HEK293T (cell line): ENCODE measurements around the gene PRKD2.

Source experiments
- CTCF ChIA-PET: fragments of 350-600 bp; formaldehyde crosslinking; extraction: SDS; loops from one replicate; lab custom pipeline; 2021; ENCODE audit warnings: antibody characterized with exemption, inconsistent platforms; lab: Yijun Ruan, JAX
- POLR2A ChIA-PET: fragments of 350-600 bp; formaldehyde crosslinking; extraction: SDS; loops from one replicate; lab custom pipeline; 2020; ENCODE audit warnings: antibody characterized with exemption, inconsistent platforms; lab: Yijun Ruan, JAX
- DNase-seq: peaks from one replicate; pipeline ENCODE4 v3.0.0; 2012; ENCODE audit warnings: mixed read lengths; ENCODE audit errors: extremely low spot score
- ARNT ChIP-seq: fragments of 450-650 bp; IDR thresholded peaks from 2 replicates; pipeline ENCODE4 v1.6.1; 2017; ENCODE audit warnings: mild to moderate bottlenecking
- BHLHE40 ChIP-seq: fragments of 450-650 bp; IDR thresholded peaks from 2 replicates; pipeline ENCODE4 v1.6.1; 2016; ENCODE audit warnings: mild to moderate bottlenecking, moderate library complexity, borderline replicate concordance
- CTBP1 ChIP-seq: fragments of 450-650 bp; IDR thresholded peaks from 2 replicates; pipeline ENCODE4 v1.6.1; 2016; ENCODE audit warnings: borderline replicate concordance
- ELF4 ChIP-seq: fragments of 450-650 bp; IDR thresholded peaks from 2 replicates; pipeline ENCODE4 v1.6.1; 2017; ENCODE audit warnings: antibody characterized with exemption
- FOXA1 ChIP-seq: fragments of 450-650 bp; IDR thresholded peaks from 2 replicates; pipeline ENCODE4 v1.6.1; 2016; ENCODE audit warnings: mild to moderate bottlenecking
- FOXK2 ChIP-seq: fragments of 450-650 bp; IDR thresholded peaks from 2 replicates; pipeline ENCODE4 v1.6.1; 2016; ENCODE audit warnings: mild to moderate bottlenecking
- FOXM1 ChIP-seq: fragments of 450-650 bp; IDR thresholded peaks from 2 replicates; pipeline ENCODE4 v1.6.1; 2017; ENCODE audit warnings: mild to moderate bottlenecking, borderline replicate concordance
- HDGF ChIP-seq: fragments of 450-650 bp; IDR thresholded peaks from 2 replicates; pipeline ENCODE4 v1.6.1; 2017; ENCODE audit warnings: antibody characterized with exemption, borderline replicate concordance
- L3MBTL2 ChIP-seq: fragments of 450-650 bp; conservative IDR thresholded peaks from 2 replicates; pipeline ENCODE4 v1.6.1; 2016; ENCODE audit warnings: mild to moderate bottlenecking
- LEF1 ChIP-seq: fragments of 450-650 bp; IDR thresholded peaks from 2 replicates; pipeline ENCODE4 v1.6.1; 2017; ENCODE audit warnings: mild to moderate bottlenecking, borderline replicate concordance
- NFRKB ChIP-seq: fragments of 450-650 bp; IDR thresholded peaks from 2 replicates; pipeline ENCODE4 v1.6.1; 2016; ENCODE audit warnings: mild to moderate bottlenecking, moderate library complexity
- PKNOX1 ChIP-seq: fragments of 450-650 bp; IDR thresholded peaks from 2 replicates; pipeline ENCODE4 v1.6.1; 2016
- SP1 ChIP-seq: fragments of 450-650 bp; IDR thresholded peaks from 2 replicates; pipeline ENCODE4 v1.6.1; 2017
- SUZ12 ChIP-seq: fragments of 450-650 bp; IDR thresholded peaks from 2 replicates; pipeline ENCODE4 v1.6.1; 2016; ENCODE audit warnings: mild to moderate bottlenecking
- TARDBP ChIP-seq: fragments of 450-650 bp; IDR thresholded peaks from 2 replicates; pipeline ENCODE4 v1.6.1; 2016
- ZNF384 ChIP-seq: fragments of 450-650 bp; IDR thresholded peaks from 2 replicates; pipeline ENCODE4 v1.6.1; 2016

The PRKD2 gene

GRCh38 chr19:46637224-46637623 lies 79.7 kb downstream of the PRKD2 start:
- POLR2A ChIA-PET, result interaction anchor here (0.6 kb wide), 1 partner anchor 24 kb away, joined by 3 read pairs; no protein-coding TSS in a partner anchor
- CTCF ChIA-PET, result interaction anchor here (0.7 kb wide), 1 partner anchor 24 kb away, joined by 3 read pairs; the partner anchor contains the start of gene DACT3
- TF ChIP-seq BHLHE40, result no peak
- no peak for TF ChIP-seq CTBP1
- no peak for TF ChIP-seq FOXM1
- TF ChIP-seq TARDBP, result no peak
- no peak for TF ChIP-seq ELF4
- no peak for TF ChIP-seq HDGF
- TF ChIP-seq SUZ12, result no peak
- TF ChIP-seq FOXA1, result no peak
- TF ChIP-seq PKNOX1, result no peak
- TF ChIP-seq FOXK2, result no peak
- no peak for TF ChIP-seq NFRKB
- no peak for TF ChIP-seq L3MBTL2
- TF ChIP-seq LEF1, result no peak
- TF ChIP-seq SP1, result no peak
- TF ChIP-seq ZNF384, result no peak
- TF ChIP-seq ARNT, result no peak
- no peak for DNase-seq

- ChIA-PET POLR2A (no interaction called here), CTCF (interaction anchor here (0.6 kb wide), 1 partner anchor 74 kb away, joined by 4 read pairs; no protein-coding TSS in a partner anchor)
- no peak for DNase-seq
- TF ChIP-seq SUZ12, result no peak
- no peak for TF ChIP-seq L3MBTL2
Measured at GRCh38 chr19:46635920-46636761, 80.8 kb downstream of the PRKD2 start, which contains the start of gene GNG8. Gene GNG8, minus strand, starts transcription at chr19:46636202. Its CDS starts 1,520 bp downstream, at chr19:46634682.

DNA sequence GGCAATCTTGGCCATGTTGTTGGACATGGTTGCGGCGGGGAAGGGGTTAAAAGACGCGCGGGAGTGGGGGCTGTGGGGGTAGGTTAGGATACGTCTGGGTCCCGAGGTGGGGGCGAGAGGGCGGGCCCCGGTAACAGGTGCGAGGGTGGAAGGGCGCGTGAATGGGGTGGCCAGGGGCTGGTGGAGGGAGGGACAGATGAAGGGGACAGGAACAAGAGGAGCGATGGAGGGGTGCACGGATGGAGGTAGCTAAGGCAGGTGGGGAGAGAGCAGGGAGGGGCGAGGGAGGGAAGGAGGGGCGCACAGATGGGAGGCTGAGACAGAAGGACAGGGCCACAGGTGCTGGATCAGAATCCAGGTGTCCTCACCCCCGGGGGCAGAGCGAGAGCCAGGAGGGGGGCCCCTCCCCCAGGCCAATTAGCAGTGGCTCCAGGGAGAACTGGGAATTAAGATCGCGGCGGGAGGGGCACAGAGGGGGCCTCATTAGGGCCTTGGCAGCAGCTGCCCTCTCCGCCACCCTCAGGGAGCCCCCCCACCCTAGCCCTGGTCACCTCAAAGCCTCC lies 82.2 kb downstream of the PRKD2 start:
- no peak for DNase-seq
- ChIA-PET CTCF (no interaction called here), POLR2A (no interaction called here)
- no peak for TF ChIP-seq BHLHE40
- TF ChIP-seq L3MBTL2, result peak; percentile 47; the same call in 1 of the 2 replicates
- no peak for TF ChIP-seq ELF4

GRCh38 chr19:46634045-46634655 lies 82.8 kb downstream of the PRKD2 start:
- TF ChIP-seq ARNT (no peak), L3MBTL2 (no peak), PKNOX1 (no peak), FOXM1 (no peak), BHLHE40 (no peak), HDGF (no peak)
- ChIA-PET CTCF (interaction anchor here (1.0 kb wide), 1 partner anchor 28 kb away, joined by 3 read pairs; no protein-coding TSS in a partner anchor), POLR2A (interaction anchor here (1.4 kb wide), 1 partner anchor 20 kb away, joined by 5 read pairs; no protein-coding TSS in a partner anchor)
- peak; percentile 97 for DNase-seq

DNA sequence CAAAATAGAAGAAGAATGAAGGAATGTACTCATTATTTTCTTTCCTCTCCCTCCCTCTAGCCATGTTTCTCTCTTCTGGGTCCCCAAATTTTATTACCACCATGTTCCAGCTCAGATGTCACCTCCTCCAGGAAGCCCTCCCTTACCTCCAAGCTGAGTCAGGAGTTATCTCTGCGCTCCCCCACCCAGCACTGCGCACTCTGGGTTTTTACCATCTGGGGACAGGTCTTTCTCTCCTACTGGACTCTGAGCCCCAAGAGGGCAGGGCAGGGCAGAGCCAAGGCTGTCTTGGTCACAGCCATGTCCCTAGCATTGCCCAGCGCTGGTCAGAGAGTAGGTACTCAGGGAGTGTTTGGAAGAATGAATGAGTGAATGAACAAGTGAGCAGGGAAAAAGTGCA lies 83.8 kb downstream of the PRKD2 start:
- TF ChIP-seq ELF4 (no peak), FOXA1 (no peak), L3MBTL2 (no peak), BHLHE40 (no peak), TARDBP (no peak), CTBP1 (no peak), PKNOX1 (no peak)
- DNase-seq, result no peak
- ChIA-PET POLR2A (interaction anchor here (1.4 kb wide), 1 partner anchor 19 kb away, joined by 5 read pairs; no protein-coding TSS in a partner anchor), CTCF (interaction anchor here (1.0 to 1.1 kb wide), 2 partner anchors 18 to 29 kb away, joined by 3 read pairs; no protein-coding TSS in a partner anchor)

DNA sequence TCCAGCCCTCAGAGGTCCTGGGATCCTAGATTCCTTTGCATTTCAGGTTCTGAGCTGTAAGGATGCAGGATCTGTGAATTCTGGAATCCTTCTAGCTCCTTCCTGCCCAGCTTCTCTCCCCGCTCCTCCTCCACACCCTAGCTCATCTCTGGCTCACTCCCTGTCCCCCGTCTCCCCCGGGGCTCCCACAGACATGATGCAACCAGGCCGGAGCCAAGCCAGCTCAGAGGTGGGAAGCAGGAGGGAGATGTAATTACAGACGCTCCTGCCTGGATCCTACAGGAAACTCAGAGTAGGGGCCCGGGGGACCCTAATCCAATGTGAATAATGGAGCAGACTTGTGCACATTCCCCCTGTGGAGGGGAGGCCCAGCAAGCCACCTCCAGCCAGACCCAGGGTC lies 85.4 kb downstream of the PRKD2 start:
- no peak for DNase-seq
- TF ChIP-seq SUZ12 (no peak), ELF4 (no peak), PKNOX1 (no peak), FOXK2 (no peak), L3MBTL2 (no peak), CTBP1 (no peak), LEF1 (no peak), FOXM1 (no peak), ZNF384 (no peak), ARNT (no peak), NFRKB (no peak), BHLHE40 (no peak), TARDBP (no peak), SP1 (no peak)
- POLR2A ChIA-PET, result no interaction called here
- CTCF ChIA-PET, result interaction anchor here (1.0 to 2.0 kb wide), 3 partner anchors 14 to 30 kb away, joined by 4 to 7 read pairs (median 6); partner anchors contain the start of gene DACT3
